RCC 7860 (cell line): ENCODE data around the gene TTLL11.
A peak's percentile ranks its signal among the peaks of the same experiment; 100 is the strongest.
"Not testable (repeated sequence)": the region's sequence is repeated elsewhere in the genome, so short reads cannot be mapped to it uniquely, and the experiment has no call there.

ENCODE experiments used
- DNase-seq: peaks from one replicate; pipeline ENCODE4 v3.0.0-alpha.2; 2015; ENCODE audit warnings: low spot score
- FAIRE-seq: peaks from 2 replicates; lab custom pipeline; 2012; peaks lifted over from hg19 to GRCh38; lab: Jason Lieb, UNC

The TTLL11 gene

DNA sequence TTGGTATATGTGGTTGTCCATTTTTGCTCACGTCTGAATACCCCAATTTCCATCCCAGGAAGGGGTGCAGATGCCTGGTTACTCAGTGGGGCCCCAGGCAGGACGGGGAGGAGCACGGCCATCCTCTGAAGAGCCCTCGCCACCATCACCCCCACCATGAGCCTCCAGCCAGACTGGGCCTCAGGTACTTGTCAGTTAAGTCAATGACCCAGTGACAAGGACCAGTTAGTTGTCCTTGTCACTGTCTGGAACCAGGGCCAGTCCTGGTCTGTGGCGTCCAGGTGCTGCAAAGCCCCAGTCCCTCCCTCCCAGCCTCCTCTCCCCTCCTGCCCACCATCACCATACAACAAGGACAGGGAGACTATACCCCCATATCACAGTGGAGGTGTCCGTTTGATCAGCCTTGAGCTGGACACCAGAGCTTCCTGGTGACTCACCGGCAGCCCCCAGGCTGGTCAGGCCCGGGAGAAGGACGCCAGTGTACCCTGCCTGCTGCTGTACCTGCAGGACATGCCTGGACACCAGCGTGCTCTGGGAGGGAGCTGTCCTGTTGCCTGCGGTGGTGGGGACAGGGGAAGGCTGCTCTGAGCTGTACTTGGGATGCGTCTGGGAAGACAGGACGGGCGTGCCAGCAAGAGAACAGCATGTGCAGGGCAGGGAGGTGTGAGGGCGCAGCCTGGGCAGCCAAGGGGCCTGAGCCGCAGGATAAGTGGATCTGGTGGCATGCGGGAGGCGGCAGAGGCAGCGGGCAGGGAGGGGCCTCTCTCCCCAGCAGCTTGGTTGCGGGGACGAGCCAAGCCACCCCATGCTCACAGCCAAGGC lies 32.6 kb upstream of the TTLL11 start:
- FAIRE-seq = no peak
- no peak for DNase-seq

DNA sequence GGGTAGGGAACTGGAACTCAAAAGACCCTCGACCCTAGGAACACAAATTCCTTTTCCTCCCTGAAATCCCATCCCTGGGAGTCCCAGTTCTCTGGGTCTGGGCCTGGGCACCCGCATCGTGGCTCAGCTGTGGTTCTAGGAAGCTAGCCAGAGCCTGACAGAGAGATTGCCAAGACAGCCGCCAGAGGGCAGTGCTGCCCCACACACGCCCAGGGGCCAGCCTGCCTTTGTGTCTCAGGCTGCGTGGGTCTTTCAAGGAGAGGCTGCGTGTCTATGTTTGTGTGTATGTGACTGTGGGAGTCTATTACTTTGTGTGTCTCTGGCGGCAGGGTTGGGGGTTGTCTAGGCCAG lies 32.0 kb upstream of the TTLL11 start:
- DNase-seq = peak; percentile 54
- no peak for FAIRE-seq

DNA sequence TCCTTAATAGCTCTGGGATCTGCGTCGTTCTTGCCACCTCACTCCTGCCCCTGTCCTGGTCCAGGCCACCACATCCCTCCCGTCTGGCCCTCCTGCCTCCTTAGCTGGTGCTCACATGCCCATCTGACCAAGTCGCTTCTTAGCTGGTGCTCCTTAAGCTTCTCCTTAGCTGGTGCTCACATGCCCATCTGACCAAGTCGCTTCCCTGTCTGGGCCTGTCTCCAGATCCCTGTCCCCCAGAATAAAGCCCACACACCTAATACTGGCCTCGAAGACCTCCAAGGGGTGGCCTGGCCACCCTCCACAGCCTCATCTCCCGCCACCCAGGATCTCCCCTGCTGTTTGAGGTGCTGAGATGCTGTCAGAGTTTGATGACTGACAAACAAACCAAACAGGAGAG lies 31.4 kb upstream of the TTLL11 start:
- FAIRE-seq (no peak), DNase-seq (no peak)

DNA sequence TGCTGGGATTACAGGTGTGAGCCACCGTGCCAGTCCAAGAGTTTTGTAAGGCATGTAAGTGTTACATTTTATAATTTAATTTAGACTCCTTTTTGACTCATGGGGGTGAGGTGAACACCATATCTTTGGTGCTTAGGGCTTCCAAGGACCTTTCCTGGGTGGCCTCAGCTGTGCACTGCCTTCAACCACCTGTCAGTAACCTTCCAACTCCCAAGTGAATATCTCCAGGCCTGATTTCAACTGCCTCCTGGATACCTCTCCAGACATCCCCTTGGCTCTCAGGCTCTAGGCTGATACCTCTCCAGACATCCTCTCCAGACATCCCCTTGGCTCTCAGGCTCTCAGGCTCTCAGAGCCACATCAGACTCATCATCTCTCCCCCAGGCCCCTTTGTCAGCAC lies 30.9 kb upstream of the TTLL11 start:
- FAIRE-seq (no peak), DNase-seq (no peak)

- DNase-seq (no peak), FAIRE-seq (no peak)
These were observed 30.0 kb upstream of the TTLL11 start for GRCh38 chr9:122122903-122123632.

DNA sequence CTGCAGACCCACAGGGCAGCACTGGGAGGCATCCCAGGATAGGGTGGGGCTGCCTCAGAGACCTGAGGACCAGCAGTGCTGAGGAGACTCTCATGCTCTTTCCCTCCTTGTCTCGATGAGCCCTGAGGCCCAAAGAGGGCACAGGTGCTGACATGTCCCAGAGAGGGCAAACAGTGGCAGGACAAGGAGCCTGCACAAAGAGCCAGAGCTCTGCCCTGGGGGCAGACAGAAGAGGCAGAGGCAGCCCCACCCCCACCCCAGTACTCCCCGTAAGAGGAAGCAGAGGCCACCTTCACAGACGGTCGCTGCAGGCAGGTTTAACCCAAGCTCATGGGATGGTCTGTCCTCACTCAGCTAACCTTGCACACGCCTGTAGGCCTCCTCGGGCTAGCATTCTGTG lies 29.4 kb upstream of the TTLL11 start:
- FAIRE-seq = no peak
- DNase-seq = no peak

- no peak for FAIRE-seq
- DNase-seq = no peak
These were observed 28.8 kb upstream of the TTLL11 start for GRCh38 chr9:122121931-122122330.

DNA sequence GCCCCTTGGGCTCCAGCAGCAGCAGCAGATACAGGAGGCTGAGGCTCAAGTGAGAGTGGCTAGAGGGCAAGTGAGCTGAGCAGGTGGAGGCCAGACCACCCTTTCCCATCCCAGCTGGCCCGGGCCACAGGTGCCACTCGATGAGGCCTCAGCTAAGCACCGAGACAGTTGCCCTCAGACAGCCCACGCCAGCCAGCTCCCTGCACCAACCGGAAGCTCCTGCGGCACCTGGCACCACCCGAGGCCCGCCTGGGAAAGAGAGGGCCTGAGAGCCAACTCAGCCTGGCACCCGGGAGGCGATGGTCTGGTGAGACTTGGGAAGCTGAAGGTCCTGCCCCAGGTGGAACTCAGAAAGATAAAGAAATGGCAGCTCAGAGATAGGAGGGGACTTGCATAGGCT lies 28.3 kb upstream of the TTLL11 start:
- FAIRE-seq (no peak), DNase-seq (no peak)

- FAIRE-seq (no peak), DNase-seq (no peak)
These were observed 27.4 kb upstream of the TTLL11 start for GRCh38 chr9:122120316-122121071.

GRCh38 chr9:122119721-122120120 lies 26.6 kb upstream of the TTLL11 start:
- DNase-seq (no peak), FAIRE-seq (no peak)

DNA sequence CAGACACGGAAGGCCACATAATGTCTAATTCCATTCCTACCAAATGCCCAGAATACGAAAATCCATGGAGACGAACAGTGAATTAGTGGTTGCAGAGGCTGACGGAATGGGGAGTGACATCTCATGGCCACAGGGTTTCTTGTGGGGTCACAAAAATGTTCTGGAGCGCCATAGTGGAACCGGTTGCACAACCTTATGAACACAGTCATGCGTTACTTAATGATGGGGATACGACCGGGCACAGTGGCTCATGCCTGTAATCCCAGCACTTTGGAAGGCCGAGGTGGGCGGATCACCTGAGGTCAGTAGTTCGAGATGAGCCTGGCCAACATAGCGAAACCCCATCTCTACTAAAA lies 26.0 kb upstream of the TTLL11 start:
- no peak for FAIRE-seq
- DNase-seq = no peak

DNA sequence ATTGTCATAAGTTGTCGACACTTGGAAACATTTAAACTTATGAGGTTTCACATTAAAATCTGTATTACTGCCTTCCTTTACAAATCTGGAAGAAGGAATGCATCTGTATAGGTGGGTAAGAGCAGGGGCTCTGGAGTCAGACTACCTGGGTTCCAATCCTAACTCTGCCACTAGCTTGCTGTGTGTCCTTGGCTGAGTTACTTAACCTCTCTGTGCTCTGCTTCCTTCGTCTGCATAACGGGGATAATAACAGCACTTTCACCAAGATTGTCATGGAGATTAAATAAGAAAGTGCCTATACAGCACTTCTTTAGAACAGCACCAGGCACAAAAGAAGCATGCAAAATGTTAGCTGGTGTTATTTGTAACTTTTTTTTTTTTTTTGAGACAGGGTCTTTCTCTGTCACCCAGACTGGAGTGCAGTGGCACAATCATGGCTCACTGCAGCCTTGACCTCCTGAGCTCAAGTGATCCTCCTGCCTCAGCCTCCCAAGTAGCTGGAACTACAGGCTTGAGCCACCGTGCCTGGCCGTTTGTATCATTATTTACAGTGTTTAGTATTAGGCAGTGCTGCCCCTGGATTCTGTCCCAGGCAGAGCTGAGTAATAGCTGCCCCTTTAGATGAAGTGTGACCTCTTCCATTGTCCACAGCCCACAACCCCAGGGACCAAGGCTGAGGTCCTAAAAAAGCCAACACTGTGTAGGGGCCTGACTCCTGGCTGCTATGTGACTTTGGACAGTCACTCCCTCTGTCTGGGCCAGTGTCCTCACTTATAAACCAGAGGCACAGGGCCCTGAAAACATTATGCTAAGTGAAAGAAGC lies 25.4 kb upstream of the TTLL11 start:
- FAIRE-seq (no peak), DNase-seq (no peak)

DNA sequence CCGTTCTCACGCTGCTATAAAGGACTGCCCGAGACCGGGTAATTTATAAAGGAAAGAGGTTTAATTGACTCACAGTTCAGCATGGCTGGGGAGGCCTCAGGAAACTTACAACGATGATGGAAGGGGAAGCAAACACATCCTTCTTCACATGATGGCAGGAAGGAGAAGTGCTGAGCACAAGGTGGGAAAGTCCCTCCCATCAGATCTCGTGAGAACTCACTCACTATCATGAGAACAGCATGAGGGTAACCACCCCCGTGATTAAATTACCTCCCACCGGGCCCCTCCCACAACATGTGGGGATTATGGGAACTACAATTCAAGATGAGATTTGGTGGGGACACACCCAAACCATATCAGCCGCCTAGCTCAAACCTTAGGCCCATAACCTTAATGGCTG lies 24.1 kb upstream of the TTLL11 start:
- not testable (repeated sequence) for DNase-seq

DNA sequence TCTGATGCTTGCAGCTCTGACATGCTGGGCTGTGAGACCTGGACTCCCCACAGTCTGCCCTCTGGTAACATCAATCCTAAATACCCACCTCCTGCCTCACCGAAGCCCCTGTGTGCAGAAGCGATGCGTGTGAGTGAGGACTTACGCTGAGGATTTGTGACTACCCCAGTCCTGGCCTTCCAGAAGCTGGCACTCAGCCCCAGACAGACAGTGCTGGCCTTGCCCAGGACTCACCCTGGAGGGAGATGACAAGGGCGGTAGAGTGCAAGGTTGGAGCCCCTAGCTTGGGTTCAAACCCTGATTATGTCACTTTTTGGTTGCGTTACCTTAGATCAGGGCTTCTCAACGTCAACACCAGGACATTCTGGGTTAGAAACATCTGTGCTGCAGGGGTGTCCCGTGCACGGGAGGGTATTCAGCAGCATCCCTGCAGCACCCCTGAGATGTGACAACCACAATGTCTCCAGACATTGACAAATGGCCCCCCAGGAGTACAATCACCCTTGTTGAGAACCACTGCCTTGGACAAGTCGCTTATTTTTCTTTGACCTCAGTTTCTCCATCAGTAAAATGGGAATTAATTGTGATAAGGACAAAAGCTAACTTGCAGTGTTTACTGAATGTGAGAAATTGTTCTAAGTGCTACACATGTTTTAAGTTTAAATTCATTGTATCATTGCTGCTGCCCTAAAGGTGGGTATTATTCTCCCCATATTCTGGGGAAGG lies 23.5 kb upstream of the TTLL11 start:
- FAIRE-seq (no peak), DNase-seq (no peak)

More for the DNA sequence above, 24.1 kb upstream of the TTLL11 start:
- FAIRE-seq = not testable (repeated sequence)

- DNase-seq (peak; percentile 10), FAIRE-seq (no peak)
These were observed 22.9 kb upstream of the TTLL11 start for GRCh38 chr9:122116040-122116439.

DNA sequence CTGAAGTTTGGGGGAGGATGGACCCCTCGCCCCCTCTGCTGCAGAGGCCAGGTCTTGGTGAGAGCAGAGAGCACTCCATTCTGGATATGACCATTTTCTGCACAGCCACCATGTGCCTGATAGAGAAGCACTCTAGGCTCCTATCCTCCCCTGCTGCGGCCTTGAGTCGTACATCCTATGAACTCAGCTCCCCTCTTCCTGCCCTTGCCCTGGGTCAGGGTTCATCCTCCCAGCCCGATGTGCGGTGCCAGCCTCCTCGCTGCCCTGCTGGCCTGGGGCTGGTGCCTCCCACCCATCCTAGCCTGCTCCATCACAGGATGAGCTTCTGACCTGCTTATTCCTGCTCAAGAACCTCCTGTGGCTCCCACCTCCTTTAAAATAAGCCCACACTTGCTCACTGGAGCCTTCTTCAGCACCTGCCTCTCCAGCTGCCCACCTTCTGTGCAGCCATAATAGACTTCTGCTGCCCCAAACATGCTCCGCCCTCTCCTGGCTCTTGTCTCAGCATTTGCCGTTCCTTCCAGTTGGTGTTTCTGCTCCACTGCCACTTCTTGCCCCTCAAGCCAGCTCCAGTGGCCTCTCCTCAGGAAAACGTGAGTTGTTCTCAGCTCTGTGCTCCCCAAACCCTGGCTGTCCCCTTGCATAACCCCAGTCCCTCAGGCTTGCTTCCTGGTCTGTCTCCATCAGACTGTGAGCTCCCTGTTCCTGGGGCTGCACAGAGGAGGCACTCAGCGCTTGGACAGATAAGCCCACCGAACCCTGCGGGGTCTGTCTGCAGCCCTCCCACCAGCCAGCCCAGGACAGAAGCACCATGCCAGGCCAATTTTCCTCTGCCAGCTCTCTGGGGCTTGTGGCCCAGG lies 22.3 kb upstream of the TTLL11 start:
- FAIRE-seq = no peak
- no peak for DNase-seq

- DNase-seq (no peak), FAIRE-seq (no peak)
These were observed 20.5 kb upstream of the TTLL11 start for GRCh38 chr9:122113574-122113973.

- DNase-seq = no peak
- FAIRE-seq = no peak
These were observed 19.1 kb upstream of the TTLL11 start for GRCh38 chr9:122112238-122112637.

- DNase-seq (no peak), FAIRE-seq (no peak)
These were observed 18.4 kb upstream of the TTLL11 start for GRCh38 chr9:122111413-122112085.
